Tibial nerve (tissue), 4 donors: ENCODE measurements around the gene HECW1.

ENCODE experiments used
- CTCF ChIP-seq, 5 experiments: fragments of 200-600 bp in 3 of 5; fragments of 450-650 bp in 2 of 5; sonication (generic) in 3 of 5; IDR thresholded peaks; one replicate each; pipeline ENCODE4 v1.5.1; 2016 to 2019; ENCODE audit warnings: antibody characterized with exemption in 5 of 5, mild to moderate bottlenecking in 3 of 5, moderate library complexity in 2 of 5
- EP300 ChIP-seq, 2 donors: sonication (generic); formaldehyde crosslinking; IDR thresholded peaks; one replicate each; pipeline ENCODE4 v1.6.1; 2017; ENCODE audit warnings: antibody characterized with exemption in 2 of 2, mild to moderate bottlenecking in 1 of 2

- TF ChIP-seq EP300 (IDR thresholded peaks at IDR 0.05) (no peak), CTCF (IDR thresholded peaks at IDR 0.05) (peak in 1 of 5 experiments; percentile 36)
Measured at GRCh38 chr7:43583424-43584194, 471.2 kb downstream of the HECW1 start.
